ENCODE results near the gene ZNF579. TPM values are rescaled to one million over a fixed set of nuclear protein-coding genes. Genes with fewer than 3 reads are reported as not detected.

ZNF579 gene
- total and polyA plus RNA-seq, 2 of the 13 experiments (the other 11 are each of a cell fraction or from before 2014, with no cell fraction given), result 2.1 to 2.9 TPM

GRCh38 chr19:55599468-55599841 is 18.8 kb upstream of the ZNF579 start, which contains the start of gene FIZ1 (continued):
- TF ChIP-seq ZSCAN22 (CRISPR knock-in tag; IDR thresholded peaks at IDR 0.05) (no peak), FOXK1 (CRISPR knock-in tag; IDR thresholded peaks at IDR 0.05; ENCODE audit: borderline replicate concordance, low read depth) (peak; percentile 66; the same call in 1 of the 2 replicates), SAP130 (CRISPR knock-in tag; IDR thresholded peaks at IDR 0.05; ENCODE audit: low read depth) (peak; percentile 53), ZBTB46 (CRISPR knock-in tag; IDR thresholded peaks at IDR 0.05; ENCODE audit: borderline replicate concordance) (no peak), KDM1A (CRISPR knock-in tag; IDR thresholded peaks at IDR 0.05) (no peak), HBP1 (CRISPR knock-in tag; IDR thresholded peaks at IDR 0.05; ENCODE audit: low read depth) (no peak; the same call in 1 of the 2 replicates), ONECUT2 (CRISPR knock-in tag; IDR thresholded peaks at IDR 0.05) (no peak), NAIF1 (CRISPR knock-in tag; IDR thresholded peaks at IDR 0.05; ENCODE audit: borderline replicate concordance) (no peak), SOX5 (CRISPR knock-in tag; IDR thresholded peaks at IDR 0.05; ENCODE audit: borderline replicate concordance) (no peak), ZKSCAN8 (CRISPR knock-in tag; IDR thresholded peaks at IDR 0.05; ENCODE audit: borderline replicate concordance) (peak; percentile 37; the same call in 1 of the 2 replicates), SSRP1 (CRISPR knock-in tag; IDR thresholded peaks at IDR 0.05) (no peak), SALL2 (CRISPR knock-in tag; IDR thresholded peaks at IDR 0.05) (0 out of 2 replicates have a peak, but pooled peaks have one; percentile 81), RNF219 (CRISPR knock-in tag; IDR thresholded peaks at IDR 0.05) (no peak), FOXA1 (IDR thresholded peaks at IDR 0.05) (no peak), FOXA1 (CRISPR knock-in tag; IDR thresholded peaks at IDR 0.05) (no peak), ELF4 (CRISPR knock-in tag; IDR thresholded peaks at IDR 0.05; ENCODE audit: borderline replicate concordance) (peak; percentile 21; the same call in 1 of the 2 replicates), TFAP4 (IDR thresholded peaks at IDR 0.05; ENCODE audit: borderline replicate concordance, low read depth) (no peak), ZNF644 (CRISPR knock-in tag; IDR thresholded peaks at IDR 0.05; ENCODE audit: low read depth) (no peak), KLF6 (CRISPR knock-in tag; IDR thresholded peaks at IDR 0.05) (0 out of 2 replicates have a peak, but pooled peaks have one; percentile 34), ZNF577 (CRISPR knock-in tag; IDR thresholded peaks at IDR 0.05; ENCODE audit: borderline replicate concordance, low read depth) (no peak), ZNF263 (CRISPR knock-in tag; IDR thresholded peaks at IDR 0.05) (peak; percentile 24; the same call in 1 of the 2 replicates), ZSCAN20 (CRISPR knock-in tag; IDR thresholded peaks at IDR 0.05; ENCODE audit: borderline replicate concordance) (no peak), POLR2A (IDR thresholded peaks at IDR 0.05; ENCODE audit: insufficient read depth in 1 of 2, low read depth in 2 of 2, low read length in 2 of 2) (no peak), ZNF792 (CRISPR knock-in tag; IDR thresholded peaks at IDR 0.05) (no peak; the same call in none of the 2 replicates), ZNF572 (CRISPR knock-in tag; IDR thresholded peaks at IDR 0.05) (no peak), ZBTB33 (CRISPR knock-in tag; IDR thresholded peaks at IDR 0.05) (no peak)
